Hematopoietic multipotent progenitor cell treated with erythropoietin and hydrocortisone succinate and interleukin-3 and kit ligand, for 17 days (in vitro differentiated cells): ENCODE results near the gene UBAC2.

Source experiments
- DNase-seq: peaks from one replicate; pipeline ENCODE4 v3.0.0-alpha.2; 2015; ENCODE audit warnings: low spot score

Gene UBAC2

GRCh38 chr13:99359528-99359927 lies 158.9 kb downstream of the UBAC2 start:
- DNase-seq: no peak

GRCh38 chr13:99360696-99361095 lies 160.0 kb downstream of the UBAC2 start:
- DNase-seq: no peak

GRCh38 chr13:99361197-99361596 lies 160.5 kb downstream of the UBAC2 start:
- no peak for DNase-seq

GRCh38 chr13:99362362-99362761 lies 161.7 kb downstream of the UBAC2 start:
- DNase-seq: no peak

GRCh38 chr13:99363391-99363790 lies 162.7 kb downstream of the UBAC2 start:
- DNase-seq: no peak

GRCh38 chr13:99363949-99364348 lies 163.3 kb downstream of the UBAC2 start:
- DNase-seq: no peak

GRCh38 chr13:99366075-99366987 lies 165.7 kb downstream of the UBAC2 start:
- no peak for DNase-seq

GRCh38 chr13:99367106-99367616 lies 166.5 kb downstream of the UBAC2 start:
- no peak for DNase-seq

- DNase-seq: no peak
Observed at GRCh38 chr13:99367663-99368448, 167.2 kb downstream of the UBAC2 start.

- DNase-seq: no peak
Observed at GRCh38 chr13:99370481-99371275, 170.0 kb downstream of the UBAC2 start.

GRCh38 chr13:99371956-99372355 lies 171.3 kb downstream of the UBAC2 start:
- no peak for DNase-seq

- no peak for DNase-seq
Observed at GRCh38 chr13:99373436-99373835, 172.8 kb downstream of the UBAC2 start.

- no peak for DNase-seq
Observed at GRCh38 chr13:99374169-99374991, 173.7 kb downstream of the UBAC2 start.

- DNase-seq: no peak
Observed at GRCh38 chr13:99374994-99375737, 174.5 kb downstream of the UBAC2 start.

- DNase-seq: no peak
Observed at GRCh38 chr13:99375738-99376080, 175.1 kb downstream of the UBAC2 start.

GRCh38 chr13:99376132-99376531 lies 175.5 kb downstream of the UBAC2 start:
- DNase-seq: no peak

- no peak for DNase-seq
Observed at GRCh38 chr13:99376924-99377323, 176.3 kb downstream of the UBAC2 start.

GRCh38 chr13:99377641-99378040 lies 177.0 kb downstream of the UBAC2 start:
- no peak for DNase-seq

- no peak for DNase-seq
Observed at GRCh38 chr13:99378985-99379733, 178.5 kb downstream of the UBAC2 start.
